ENCODE results near the gene SUPT3H. TPM values are rescaled to one million over a fixed set of nuclear protein-coding genes. Genes with fewer than 3 reads are reported as not detected.

Gene SUPT3H
- total and polyA plus RNA-seq, 2 of the 8 experiments (the other 6 are each of a cell fraction or from before 2014, with no cell fraction given) = 18.8 to 23.0 TPM

GRCh38 chr6:45026003-45026516 is 351.7 kb downstream of the SUPT3H start (continued):
- no peak for TF ChIP-seq CHD7 (IDR thresholded peaks at IDR 0.05; ENCODE audit: insufficient replicate concordance, low read length)
- no peak for TF ChIP-seq ZNF274 (IDR thresholded peaks at IDR 0.05; ENCODE audit: borderline replicate concordance, extremely low read depth, low read length)
- no peak for TF ChIP-seq SIRT6 (IDR thresholded peaks at IDR 0.05; ENCODE audit: low read length)
- no peak for TF ChIP-seq CTBP2 (IDR thresholded peaks at IDR 0.05; ENCODE audit: borderline replicate concordance, insufficient read depth, insufficient read length, low read length)
- TF ChIP-seq CEBPB (IDR thresholded peaks at IDR 0.05; ENCODE audit: low read depth, low read length) = no peak
